Purkinje cell (primary cell): ENCODE results near the gene PRADC1. TPM values are rescaled to one million over a fixed set of nuclear protein-coding genes. Genes with fewer than 3 reads are reported as not detected.

ENCODE experiments used
- polyA plus RNA-seq: library from polyadenylated mRNA; unstranded; fragments of >200 nt; fragmentation: Nextera tagmentation; gene quantifications from 2 replicates; pipeline ENCODE4 v1.2.1, GENCODE V29; 2014

Gene PRADC1
- polyA plus RNA-seq = 8.1 and 12.1 TPM in 2 replicates

GRCh38 chr2:73233154-73233931, at the start of gene PRADC1:
Gene PRADC1, minus strand, starts transcription at chr2:73233239. Its CDS starts 79 bp downstream, at chr2:73233160.

DNA sequence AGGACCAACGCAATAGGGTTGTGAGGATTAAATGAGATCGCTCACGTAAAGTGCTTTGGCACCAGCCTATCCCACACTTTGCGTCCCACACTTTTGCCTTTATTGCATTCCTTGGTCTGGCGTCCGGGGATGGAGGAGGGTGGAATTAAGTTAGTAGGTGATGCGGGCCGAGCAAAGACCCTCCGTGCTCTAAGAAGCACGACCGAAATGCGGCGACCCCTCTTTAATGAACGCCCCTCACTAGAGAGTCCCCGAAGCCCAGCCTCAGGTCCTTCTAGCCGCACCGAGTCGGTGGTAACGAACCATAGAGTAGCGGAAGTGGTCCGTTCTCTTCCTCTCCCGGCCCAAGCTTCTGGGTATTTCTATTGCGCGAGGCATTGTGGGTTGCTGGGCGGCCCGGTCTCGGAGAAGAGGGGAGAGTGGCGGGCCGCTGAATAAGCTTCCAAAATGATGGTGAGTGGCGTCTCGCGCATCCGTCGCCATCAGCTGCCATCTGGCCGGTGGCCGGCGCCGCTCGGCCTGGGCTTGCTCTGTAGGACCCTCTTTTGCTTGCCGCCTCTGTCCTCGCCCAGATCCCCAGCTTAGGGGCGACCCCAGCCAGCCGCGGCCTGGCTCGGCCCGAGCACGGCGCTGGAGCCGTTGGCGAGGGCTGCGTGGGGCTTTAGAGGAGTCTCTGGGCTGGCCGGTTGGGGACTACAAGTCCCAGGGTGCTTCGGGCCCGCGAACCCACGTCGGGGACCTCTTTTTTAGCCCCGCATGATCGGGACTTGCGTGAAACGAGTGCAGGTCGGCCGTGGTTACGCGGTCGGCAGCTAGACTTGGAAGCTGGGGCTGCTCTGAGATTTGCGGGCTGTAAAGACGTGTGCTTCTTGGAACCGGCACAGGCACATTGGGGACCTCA, 1.1 kb upstream of the PRADC1 start, which contains the start of gene CCT7:
Gene CCT7 (plus strand): TSS at position 377 of the 901 bp plus-strand sequence. CDS start 71 bp downstream, at position 448.

DNA sequence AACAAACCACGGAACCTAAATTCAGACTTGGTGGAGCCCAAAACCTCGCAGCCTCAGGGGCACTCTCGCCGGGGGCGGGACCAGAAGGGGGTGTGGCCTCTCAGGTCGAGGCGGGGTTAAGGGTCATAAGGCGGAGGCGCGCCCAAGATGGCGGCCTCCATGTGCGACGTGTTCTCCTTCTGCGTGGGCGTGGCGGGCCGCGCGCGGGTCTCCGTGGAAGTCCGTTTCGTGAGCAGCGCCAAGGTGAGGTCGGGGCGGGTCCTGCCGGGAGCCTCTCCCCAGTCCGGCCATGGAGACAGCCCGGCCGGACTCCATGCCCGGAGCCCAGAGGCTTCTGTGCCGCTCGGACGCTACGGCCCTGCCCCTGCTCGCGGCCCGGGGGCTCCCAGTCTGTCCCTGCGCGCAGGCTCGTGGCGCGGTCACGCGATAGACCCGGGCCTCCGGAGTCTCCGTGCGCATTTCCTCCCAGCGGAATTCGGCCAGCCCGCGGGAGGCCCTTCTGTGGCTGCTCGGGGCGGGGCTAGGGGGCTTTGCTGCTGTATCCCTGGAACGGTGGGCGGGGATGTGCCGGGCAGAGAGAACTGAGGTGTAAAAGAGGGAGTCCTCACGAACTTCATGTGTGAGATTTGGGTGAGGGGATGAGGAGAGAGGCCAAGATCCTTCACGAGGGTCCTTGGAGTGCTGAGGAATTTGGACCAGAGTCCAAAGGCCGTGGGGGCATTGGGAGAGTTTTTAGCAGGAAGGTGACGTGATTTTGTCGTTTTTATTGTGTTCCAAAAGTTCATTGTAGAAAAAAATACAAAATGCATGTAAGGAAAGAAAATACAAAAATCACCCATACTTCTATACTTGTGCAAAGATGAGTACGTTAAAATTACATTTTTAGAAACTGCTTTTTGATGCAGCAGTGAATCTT, 18.7 kb downstream of the PRADC1 start, which contains the start of gene SMYD5:
Gene SMYD5 (plus strand): TSS at position 126 of the 916 bp plus-strand sequence. CDS start 22 bp downstream, at position 148.

GRCh38 chr2:73202156-73203054, 30.6 kb downstream of the PRADC1 start, which contains the start of gene NOTO:
Gene NOTO, plus strand, starts transcription at chr2:73202574. Its CDS starts 93 bp downstream, at chr2:73202667.

Other genes starting within 250 kb of the PRADC1 start
- 53.2 and 54.1 TPM in 2 replicates for gene SFXN5, start 161.5 kb downstream of the PRADC1 start, polyA plus RNA-seq
- gene RAB11FIP5, start 120.3 kb downstream of the PRADC1 start, polyA plus RNA-seq = 15.0 and 15.6 TPM in 2 replicates
- gene NOTO, start 30.7 kb downstream of the PRADC1 start, polyA plus RNA-seq = not detected in 2 replicates
- gene SMYD5, start 19.0 kb downstream of the PRADC1 start, polyA plus RNA-seq = 4.4 and 5.0 TPM in 2 replicates
- gene CCT7, start 1.1 kb upstream of the PRADC1 start, polyA plus RNA-seq = 138 and 170 TPM in 2 replicates
- 0.06 and 1.5 TPM in 2 replicates for gene FBXO41, start 51.2 kb upstream of the PRADC1 start, polyA plus RNA-seq
- gene EGR4, start 60.3 kb upstream of the PRADC1 start, polyA plus RNA-seq = 0.99 TPM in 1 of 2 replicates, not detected in the other
- 0.85 and 6.0 TPM in 2 replicates for gene ALMS1, start 152.6 kb upstream of the PRADC1 start, polyA plus RNA-seq